SU-DHL-6 (cell line): Measurements from ENCODE around the gene ANKS6.

Source experiments
- H2AFZ ChIP-seq: fragments of 200-600 bp; sonication (generic); 2 replicates; pipeline ENCODE4 v1.6.1; 2014; ENCODE audit warnings: low read depth, mild to moderate bottlenecking, moderate library complexity, mixed read lengths, antibody characterized with exemption, low read length; ENCODE audit not compliant: severe bottlenecking
- H3F3A ChIP-seq: fragments of 200-600 bp; shearing (Covaris generic); 2 replicates; pipeline ENCODE4 v1.6.0; 2016; ENCODE audit warnings: antibody characterized with exemption, mild to moderate bottlenecking; ENCODE audit not compliant: insufficient read depth
- H3K27ac ChIP-seq: fragments of 200-600 bp; sonication (generic); 2 replicates; pipeline ENCODE4 v1.5.1; 2016; ENCODE audit warnings: low read depth, mild to moderate bottlenecking, low read length, moderate library complexity, mixed read lengths
- H3K27me3 ChIP-seq: fragments of 200-600 bp; sonication (generic), shearing (Covaris generic); 2 replicates; pipeline ENCODE4 v1.6.0; 2014; ENCODE audit warnings: mild to moderate bottlenecking, low read length
- H3K36me3 ChIP-seq: fragments of 200-600 bp; sonication (generic); 2 replicates; pipeline ENCODE4 v1.6.1; 2014; ENCODE audit warnings: mild to moderate bottlenecking, low read length, mixed read lengths
- H3K4me2 ChIP-seq: fragments of 300-600, 200-600 bp; shearing (Covaris generic), sonication (generic); 2 replicates; pipeline ENCODE4 v1.6.0; 2014; ENCODE audit warnings: low read length, low read depth, mild to moderate bottlenecking; ENCODE audit not compliant: poor library complexity, severe bottlenecking
- H3K4me3 ChIP-seq: fragments of 200-600 bp; sonication (generic); 2 replicates; pipeline ENCODE4 v1.5.1; 2014; ENCODE audit warnings: antibody characterized with exemption, low read length, mild to moderate bottlenecking, mixed read lengths; ENCODE audit not compliant: insufficient read depth, poor library complexity, severe bottlenecking
- H3K79me2 ChIP-seq: fragments of 200-600 bp; sonication (generic); 2 replicates; pipeline ENCODE4 v1.6.1; 2014; ENCODE audit warnings: mild to moderate bottlenecking, low read length, moderate library complexity; ENCODE audit not compliant: insufficient read depth
- H3K9ac ChIP-seq: fragments of 200-600 bp; sonication (generic); 2 replicates; pipeline ENCODE4 v1.7.0; 2014; ENCODE audit warnings: mild to moderate bottlenecking, low read length
- H3K9me2 ChIP-seq: fragments of 200-600 bp; sonication (generic); replicated peaks from 2 replicates; pipeline ENCODE4 v1.6.1; 2014; ENCODE audit warnings: low read length; ENCODE audit not compliant: insufficient read depth
- H3K9me3 ChIP-seq: fragments of 200-600 bp; sonication (generic); 2 replicates; pipeline ENCODE4 v1.6.1; 2014; ENCODE audit warnings: low read length, mixed read lengths; ENCODE audit not compliant: insufficient read depth
- H4K20me1 ChIP-seq: fragments of 200-600 bp; sonication (generic); 2 replicates; pipeline ENCODE4 v1.6.1; 2014; ENCODE audit warnings: low read depth, mild to moderate bottlenecking, antibody characterized with exemption, low read length, moderate library complexity, mixed read lengths
- CTCF ChIP-seq: fragments of 200-600 bp; sonication (generic); IDR thresholded peaks from one replicate; pipeline ENCODE4 v1.5.1; 2017; ENCODE audit warnings: antibody characterized with exemption, mild to moderate bottlenecking, low read length, moderate library complexity; ENCODE audit not compliant: insufficient read depth, poor library complexity, severe bottlenecking
- EZH2phosphoT487 ChIP-seq: fragments of 200-600 bp; sonication (generic), shearing (Covaris generic); conservative IDR thresholded peaks from 2 replicates; pipeline ENCODE4 v1.6.1; 2018; ENCODE audit warnings: mild to moderate bottlenecking, antibody characterized with exemption, low read length, moderate library complexity, mixed read lengths

ANKS6 gene

GRCh38 chr9:98822661-98823060 is 26.3 kb upstream of the ANKS6 start:
- Histone ChIP-seq H2AFZ (no peak overlapping the region), H4K20me1 (no peaks in the 10 kb centered on the region), H3F3A (no peaks in the 10 kb centered on the region), H3K9me3 (no peaks in the 10 kb centered on the region), H3K9me2 (no peaks in the 10 kb centered on the region), H3K79me2 (no peaks in the 10 kb centered on the region), H3K4me3 (no peak overlapping the region), H3K4me2 (no peak overlapping the region), H3K27ac (no peak overlapping the region), H3K27me3 (no peaks in the 10 kb centered on the region), H3K9ac (no peak overlapping the region), H3K36me3 (no peaks in the 10 kb centered on the region)
- TF ChIP-seq CTCF, result no peak

- Histone ChIP-seq H3K9me3 (no peaks in the 10 kb centered on the region), H3K4me2 (no peak overlapping the region), H4K20me1 (no peaks in the 10 kb centered on the region), H3K79me2 (no peaks in the 10 kb centered on the region), H3F3A (no peaks in the 10 kb centered on the region), H3K4me3 (no peak overlapping the region), H3K27me3 (no peaks in the 10 kb centered on the region), H3K36me3 (no peaks in the 10 kb centered on the region), H3K9me2 (no peaks in the 10 kb centered on the region), H2AFZ (no peak overlapping the region), H3K9ac (no peak overlapping the region), H3K27ac (no peak overlapping the region)
- no peak for TF ChIP-seq EZH2phosphoT487
- TF ChIP-seq CTCF, result no peak
Measured at GRCh38 chr9:98821831-98822230, 25.5 kb upstream of the ANKS6 start.

- Histone ChIP-seq H3K36me3 (no peaks in the 10 kb centered on the region), H3K4me3 (no peak overlapping the region), H3F3A (no peaks in the 10 kb centered on the region), H3K9me2 (no peaks in the 10 kb centered on the region), H3K9me3 (no peaks in the 10 kb centered on the region), H3K27ac (no peak overlapping the region), H3K27me3 (no peaks in the 10 kb centered on the region), H4K20me1 (no peaks in the 10 kb centered on the region), H3K9ac (no peak overlapping the region), H3K4me2 (no peak overlapping the region), H3K79me2 (no peaks in the 10 kb centered on the region), H2AFZ (no peak overlapping the region)
- TF ChIP-seq CTCF, result no peak
- no peak for TF ChIP-seq EZH2phosphoT487
Measured at GRCh38 chr9:98819231-98819630, 22.9 kb upstream of the ANKS6 start.

GRCh38 chr9:98818764-98819163 is 22.4 kb upstream of the ANKS6 start:
- no peaks in the 10 kb centered on the region for H3K36me3 ChIP-seq
- H3K9me3 ChIP-seq, result no peaks in the 10 kb centered on the region

More at GRCh38 chr9:98818764-98819163, 22.4 kb upstream of the ANKS6 start:
- no peak overlapping the region for H2AFZ ChIP-seq
- no peak overlapping the region for H3K27ac ChIP-seq
- no peaks in the 10 kb centered on the region for H3F3A ChIP-seq
- no peaks in the 10 kb centered on the region for H3K9me2 ChIP-seq
- H3K4me2 ChIP-seq, result no peak overlapping the region
- TF ChIP-seq CTCF, result no peak
- no peak for TF ChIP-seq EZH2phosphoT487
- no peak overlapping the region for H3K9ac ChIP-seq
- no peaks in the 10 kb centered on the region for H3K79me2 ChIP-seq
- H3K27me3 ChIP-seq, result no peaks in the 10 kb centered on the region
- H4K20me1 ChIP-seq, result no peaks in the 10 kb centered on the region
- no peak overlapping the region for H3K4me3 ChIP-seq
